Measurements from ENCODE around the gene MAPK10.

Gene MAPK10

GRCh38 chr4:86114563-86114962 lies 245.3 kb downstream of the MAPK10 start:
- Histone ChIP-seq H3K27ac (ENCODE audit: low read length) (no peak overlapping the region), H3K4me3 (ENCODE audit: low read length) (no peak overlapping the region), H3K9ac (ENCODE audit: low read length) (no peak overlapping the region), H3K36me3 (replicated peaks; ENCODE audit: low read depth, low read length) (no peaks in the 10 kb centered on the region), H4K20me1 (ENCODE audit: insufficient read depth, low read length) (no peaks in the 10 kb centered on the region), H3K9me3 (ENCODE audit: insufficient read depth, low read length) (no peaks in the 10 kb centered on the region), H3K4me2 (ENCODE audit: low read length) (no peak overlapping the region), H2AFZ (ENCODE audit: low read depth, low read length) (no peak overlapping the region), H3K27me3 (ENCODE audit: low read depth, low read length) (no peaks in the 10 kb centered on the region), H3K79me2 (ENCODE audit: low read length) (no peaks in the 10 kb centered on the region), H3K4me1 (ENCODE audit: low read length) (no peaks in the 10 kb centered on the region)
- TF ChIP-seq CTCF (IDR thresholded peaks at IDR 0.05; ENCODE audit: low read depth, low read length) = no peak
- no peak for TF ChIP-seq EZH2phosphoT487 (IDR thresholded peaks at IDR 0.05; ENCODE audit: low read depth)

- H3K27me3 ChIP-seq (ENCODE audit: low read depth, low read length) = no peaks in the 10 kb centered on the region
- no peak overlapping the region for H3K4me3 ChIP-seq (ENCODE audit: low read length)
- H3K4me1 ChIP-seq (ENCODE audit: low read length) = no peaks in the 10 kb centered on the region
- H3K9me3 ChIP-seq (ENCODE audit: insufficient read depth, low read length) = no peaks in the 10 kb centered on the region
- no peaks in the 10 kb centered on the region for H4K20me1 ChIP-seq (ENCODE audit: insufficient read depth, low read length)
- no peak overlapping the region for H3K9ac ChIP-seq (ENCODE audit: low read length)
- no peaks in the 10 kb centered on the region for H3K79me2 ChIP-seq (ENCODE audit: low read length)
- TF ChIP-seq EZH2phosphoT487 (IDR thresholded peaks at IDR 0.05; ENCODE audit: low read depth) = no peak
- no peak for TF ChIP-seq CTCF (IDR thresholded peaks at IDR 0.05; ENCODE audit: low read depth, low read length)
- no peaks in the 10 kb centered on the region for H3K36me3 ChIP-seq (replicated peaks; ENCODE audit: low read depth, low read length)
- no peak overlapping the region for H3K4me2 ChIP-seq (ENCODE audit: low read length)
- no peak overlapping the region for H2AFZ ChIP-seq (ENCODE audit: low read depth, low read length)
- no peak overlapping the region for H3K27ac ChIP-seq (ENCODE audit: low read length)
Observed at GRCh38 chr4:86108834-86109233, 251.0 kb downstream of the MAPK10 start.

GRCh38 chr4:86108137-86108536 lies 251.7 kb downstream of the MAPK10 start:
- H2AFZ ChIP-seq (ENCODE audit: low read depth, low read length) = no peak overlapping the region
- H3K4me1 ChIP-seq (ENCODE audit: low read length) = no peaks in the 10 kb centered on the region
- H3K79me2 ChIP-seq (ENCODE audit: low read length) = no peaks in the 10 kb centered on the region
- no peak overlapping the region for H3K4me2 ChIP-seq (ENCODE audit: low read length)
- no peaks in the 10 kb centered on the region for H4K20me1 ChIP-seq (ENCODE audit: insufficient read depth, low read length)
- H3K9ac ChIP-seq (ENCODE audit: low read length) = no peak overlapping the region
- no peaks in the 10 kb centered on the region for H3K27me3 ChIP-seq (ENCODE audit: low read depth, low read length)
- H3K9me3 ChIP-seq (ENCODE audit: insufficient read depth, low read length) = no peaks in the 10 kb centered on the region
- H3K4me3 ChIP-seq (ENCODE audit: low read length) = no peak overlapping the region
- no peaks in the 10 kb centered on the region for H3K36me3 ChIP-seq (replicated peaks; ENCODE audit: low read depth, low read length)
- TF ChIP-seq EZH2phosphoT487 (IDR thresholded peaks at IDR 0.05; ENCODE audit: low read depth) = no peak
- TF ChIP-seq CTCF (IDR thresholded peaks at IDR 0.05; ENCODE audit: low read depth, low read length) = no peak
- H3K27ac ChIP-seq (ENCODE audit: low read length) = no peak overlapping the region

GRCh38 chr4:86107112-86107511 lies 252.7 kb downstream of the MAPK10 start:
- Histone ChIP-seq H3K27ac (ENCODE audit: low read length) (no peak overlapping the region), H2AFZ (ENCODE audit: low read depth, low read length) (no peak overlapping the region), H3K36me3 (replicated peaks; ENCODE audit: low read depth, low read length) (no peaks in the 10 kb centered on the region), H4K20me1 (ENCODE audit: insufficient read depth, low read length) (no peaks in the 10 kb centered on the region), H3K79me2 (ENCODE audit: low read length) (no peaks in the 10 kb centered on the region), H3K4me2 (ENCODE audit: low read length) (no peak overlapping the region), H3K4me1 (ENCODE audit: low read length) (no peaks in the 10 kb centered on the region), H3K9ac (ENCODE audit: low read length) (no peak overlapping the region), H3K9me3 (ENCODE audit: insufficient read depth, low read length) (no peaks in the 10 kb centered on the region), H3K4me3 (ENCODE audit: low read length) (no peak overlapping the region), H3K27me3 (ENCODE audit: low read depth, low read length) (no peaks in the 10 kb centered on the region)
- TF ChIP-seq CTCF (IDR thresholded peaks at IDR 0.05; ENCODE audit: low read depth, low read length) = no peak
- TF ChIP-seq EZH2phosphoT487 (IDR thresholded peaks at IDR 0.05; ENCODE audit: low read depth) = no peak
